GM12872 (cell line): ENCODE data around the gene SPATA6.

Experiments used
- CTCF ChIP-seq: IDR thresholded peaks from 3 replicates; pipeline ENCODE4 v1.5.1; 2011; ENCODE audit warnings: low read depth, mild to moderate bottlenecking, low read length, moderate library complexity; ENCODE audit not compliant: insufficient read depth

The SPATA6 gene

GRCh38 chr1:48250572-48250971 lies 221.4 kb downstream of the SPATA6 start:
- no peak for TF ChIP-seq CTCF

GRCh38 chr1:48249868-48250267 lies 222.1 kb downstream of the SPATA6 start:
- TF ChIP-seq CTCF: 0 out of 3 replicates have a peak, but pooled peaks have one; percentile 20

- no peak for TF ChIP-seq CTCF
Observed at GRCh38 chr1:48248356-48248755, 223.6 kb downstream of the SPATA6 start.

- TF ChIP-seq CTCF: no peak
Observed at GRCh38 chr1:48246727-48247126, 225.3 kb downstream of the SPATA6 start.
